Measurements from ENCODE around the gene ELMOD1. TPM values are rescaled to one million over a fixed set of nuclear protein-coding genes. Genes with fewer than 3 reads are reported as not detected.

ELMOD1 gene
- total and polyA plus RNA-seq, 2 donors (not counting 3 experiments of a cell fraction or from before 2014, with no cell fraction given) = 1.6 to 2.4 TPM

GRCh38 chr11:107655602-107656001, 64.7 kb downstream of the ELMOD1 start:
- H3K36me3 ChIP-seq (ENCODE audit: control insufficient read depth in 2 of 2, extremely low read depth in 1 of 2, insufficient read depth in 2 of 2, low read length in 2 of 2) = no peaks in the 10 kb centered on the region
- H2AFZ ChIP-seq (ENCODE audit: low read depth, low read length) = no peak overlapping the region
- no peaks in the 10 kb centered on the region for H3K9me3 ChIP-seq (replicated peaks; ENCODE audit: control insufficient read depth, insufficient read depth, low read length)
- no peaks in the 10 kb centered on the region for H3K4me1 ChIP-seq (ENCODE audit: control insufficient read depth, extremely low read depth, insufficient read depth, low read length)
- no peak overlapping the region for H3K9ac ChIP-seq (replicated peaks; ENCODE audit: extremely low read depth, insufficient read depth, low read length)
- no peak for FAIRE-seq
- DNase-seq (ENCODE audit: low read depth, low spot score) = no peak
- H3K27me3 ChIP-seq (ENCODE audit: control insufficient read depth in 2 of 2, insufficient read depth in 2 of 2, low read length in 2 of 2) = no peaks in the 10 kb centered on the region
- no peaks in the 10 kb centered on the region for H4K20me1 ChIP-seq (replicated peaks; ENCODE audit: control insufficient read depth, extremely low read depth, insufficient read depth, low read length)
- TF ChIP-seq, protein P1, sequence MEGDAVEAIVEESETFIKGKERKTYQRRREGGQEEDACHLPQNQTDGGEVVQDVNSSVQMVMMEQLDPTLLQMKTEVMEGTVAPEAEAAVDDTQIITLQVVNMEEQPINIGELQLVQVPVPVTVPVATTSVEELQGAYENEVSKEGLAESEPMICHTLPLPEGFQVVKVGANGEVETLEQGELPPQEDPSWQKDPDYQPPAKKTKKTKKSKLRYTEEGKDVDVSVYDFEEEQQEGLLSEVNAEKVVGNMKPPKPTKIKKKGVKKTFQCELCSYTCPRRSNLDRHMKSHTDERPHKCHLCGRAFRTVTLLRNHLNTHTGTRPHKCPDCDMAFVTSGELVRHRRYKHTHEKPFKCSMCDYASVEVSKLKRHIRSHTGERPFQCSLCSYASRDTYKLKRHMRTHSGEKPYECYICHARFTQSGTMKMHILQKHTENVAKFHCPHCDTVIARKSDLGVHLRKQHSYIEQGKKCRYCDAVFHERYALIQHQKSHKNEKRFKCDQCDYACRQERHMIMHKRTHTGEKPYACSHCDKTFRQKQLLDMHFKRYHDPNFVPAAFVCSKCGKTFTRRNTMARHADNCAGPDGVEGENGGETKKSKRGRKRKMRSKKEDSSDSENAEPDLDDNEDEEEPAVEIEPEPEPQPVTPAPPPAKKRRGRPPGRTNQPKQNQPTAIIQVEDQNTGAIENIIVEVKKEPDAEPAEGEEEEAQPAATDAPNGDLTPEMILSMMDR (IDR thresholded peaks at IDR 0.05; ENCODE audit: extremely low read depth in 1 of 2, insufficient read depth in 1 of 2, low read depth in 1 of 2, low read length in 2 of 2) = no peak
- TF ChIP-seq POLR2A (IDR thresholded peaks at IDR 0.05; ENCODE audit: low read depth, low read length) = no peak
- TF ChIP-seq GATA2 (IDR thresholded peaks at IDR 0.05; ENCODE audit: insufficient read depth, insufficient read length, low read depth, low read length) = no peak
- TF ChIP-seq POLR2AphosphoS5 (IDR thresholded peaks at IDR 0.05; ENCODE audit: insufficient read depth, low read depth, low read length) = no peak
- no peak for TF ChIP-seq MYC (IDR thresholded peaks at IDR 0.05; ENCODE audit: low read depth, low read length)
- no peak for TF ChIP-seq FOS (IDR thresholded peaks at IDR 0.05; ENCODE audit: borderline replicate concordance, insufficient read depth, low read length)
- no peak for TF ChIP-seq MAX (IDR thresholded peaks at IDR 0.05; ENCODE audit: insufficient read depth, insufficient read length)
- TF ChIP-seq EZH2 (IDR thresholded peaks at IDR 0.05; ENCODE audit: borderline replicate concordance, low read depth, low read length, severe bottlenecking) = no peak
- TF ChIP-seq JUN (IDR thresholded peaks at IDR 0.05; ENCODE audit: borderline replicate concordance, insufficient read depth, insufficient read length, low read depth) = no peak
- no peak overlapping the region for H3K27ac ChIP-seq (ENCODE audit: insufficient read depth, low read depth, low read length)
- no TSS peak for BruUV-seq (replicated peaks)
- dilution Hi-C loops (cut with MboI; ENCODE audit: extremely low pct_ligation_motif_present, low sequenced_read_pairs) = no loop called here
- H3K4me3 ChIP-seq (replicated peaks in 1 of 3; ENCODE audit: insufficient read depth in 1 of 3, low read depth in 1 of 3, low read length in 3 of 3) = no peak overlapping the region
- intact Hi-C loops (cut with micrococcal nuclease) = no loop called here
- H3K4me2 ChIP-seq (ENCODE audit: insufficient read depth, low read length) = no peak overlapping the region
- H3K79me2 ChIP-seq (ENCODE audit: control insufficient read depth, insufficient read depth, low read length) = no peaks in the 10 kb centered on the region
- ChIA-PET CTCF (interaction anchor here (0.7 kb wide), 1 partner anchor 484 kb away, joined by 3 read pairs; no protein-coding TSS in a partner anchor), POLR2A (no interaction called here)
- H3K9me1 ChIP-seq (replicated peaks; ENCODE audit: control insufficient read depth, extremely low read depth, insufficient read depth, low read length) = peaks cover 2% of the 10 kb centered on the region

Measured in endothelial cell of umbilical vein (primary cell).